Neural progenitor cell (in vitro differentiated cells): ENCODE measurements around the gene MUC6.

Experiments used
- CTCF ChIP-seq: fragments of 200-600 bp; sonication (generic); IDR thresholded peaks from 2 replicates; pipeline ENCODE4 v1.5.1; 2017; ENCODE audit warnings: antibody characterized with exemption, mild to moderate bottlenecking
- EZH2 ChIP-seq: fragments of 200-600 bp; sonication (generic); IDR thresholded peaks from 2 replicates; pipeline ENCODE4 v1.6.1; 2017; ENCODE audit warnings: antibody characterized with exemption, mild to moderate bottlenecking, moderate library complexity
- EZH2phosphoT487 ChIP-seq: fragments of 200-600 bp; sonication (generic); IDR thresholded peaks from 2 replicates; pipeline ENCODE4 v1.6.1; 2017; ENCODE audit warnings: antibody characterized with exemption

- TF ChIP-seq EZH2 (no peak), CTCF (no peak), EZH2phosphoT487 (no peak)
Measured at GRCh38 chr11:980438-981357, 55.8 kb downstream of the MUC6 start.
